Measurements from ENCODE around the gene RUVBL2. TPM values are rescaled to one million over a fixed set of nuclear protein-coding genes. Genes with fewer than 3 reads are reported as not detected.

RUVBL2 gene
- total RNA-seq: 10 to 100 TPM; 58.4 to 59.0 TPM

DNA sequence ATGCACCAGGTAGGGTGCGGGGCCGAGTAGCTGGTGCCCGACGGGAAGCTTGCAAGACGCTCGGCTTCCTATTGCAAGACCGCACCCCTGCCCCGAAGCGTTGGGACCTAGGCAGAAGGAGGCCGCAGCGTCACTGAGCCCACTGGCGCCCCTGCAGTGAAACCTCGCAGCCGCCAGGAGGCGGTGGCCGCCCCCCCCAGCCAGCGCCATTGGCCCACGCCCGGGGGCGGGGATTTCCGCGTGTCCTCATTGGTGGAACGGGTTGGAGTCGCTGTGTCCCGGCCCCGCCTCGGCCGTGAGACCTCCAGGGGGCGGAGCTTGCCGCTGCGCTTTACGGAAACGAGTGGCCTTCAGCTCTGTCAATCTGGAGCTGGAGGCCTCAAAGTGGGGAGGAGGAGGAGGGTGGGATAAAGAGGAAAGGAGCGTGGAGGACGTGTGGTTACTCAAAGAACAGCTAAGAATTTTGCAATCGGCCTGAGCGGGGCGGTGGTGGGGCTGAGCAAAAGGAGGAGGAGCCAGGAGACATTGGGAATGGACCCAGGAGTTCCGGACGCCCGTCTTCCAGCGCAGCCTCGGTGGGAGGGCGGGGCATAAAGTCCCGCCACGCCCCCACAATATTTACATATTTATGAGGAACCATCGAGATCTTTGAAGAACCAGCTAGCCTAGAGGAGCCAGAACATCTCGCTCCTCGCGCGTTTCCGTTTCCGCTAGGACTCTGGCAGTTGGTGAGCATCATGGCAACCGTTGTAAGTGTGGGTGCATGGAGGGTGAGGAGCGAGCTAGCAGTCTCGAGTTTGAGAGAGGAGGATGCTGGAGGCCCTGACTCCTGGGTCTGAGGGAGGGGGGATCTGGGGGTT is at the start of gene RUVBL2, which contains the start of gene GYS1:
TSS of gene RUVBL2 (plus strand) at position 713 of the 860 bp plus-strand sequence. CDS start at position 738, 25 bp downstream.
TSS of gene GYS1 (minus strand) at position 135 of the 860 bp plus-strand sequence. CDS start 197 bp downstream, outside the sequence.

GRCh38 chr19:48954595-48955307 is 38.9 kb upstream of the RUVBL2 start, which contains the start of gene BAX:
TSS of gene BAX (plus strand) at chr19:48954875. CDS start at chr19:48954929, 54 bp downstream.

GRCh38 chr19:48965040-48965805 is 28.5 kb upstream of the RUVBL2 start, which contains the start of gene FTL:
TSS of gene FTL (plus strand) at chr19:48965309. CDS start at chr19:48965508, 199 bp downstream.

GRCh38 chr19:49017041-49017665 is 23.5 kb downstream of the RUVBL2 start, which contains the start of gene LHB:
TSS of gene LHB (minus strand) at chr19:49017091. CDS start at chr19:49017081, 10 bp downstream.

DNA sequence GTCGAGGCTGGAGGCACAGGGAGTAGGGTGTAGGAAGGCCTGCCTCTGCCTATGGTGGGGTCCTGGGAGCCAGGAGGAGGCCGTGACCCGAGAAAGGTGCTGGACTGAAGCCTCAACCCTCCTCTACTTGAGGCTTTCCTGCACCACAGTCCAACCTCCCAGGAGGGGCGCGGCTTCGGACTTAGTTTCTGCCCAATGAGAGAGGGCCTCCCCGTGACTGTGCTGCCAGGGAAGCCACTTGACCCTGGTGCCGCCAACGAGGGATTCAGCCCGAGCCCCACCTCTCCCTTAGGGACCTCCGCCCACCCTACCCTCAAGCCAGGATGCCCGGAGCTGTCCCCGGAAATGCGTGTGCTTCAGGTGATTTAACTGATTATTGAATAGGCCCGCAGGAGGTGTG is 30.5 kb downstream of the RUVBL2 start, which contains the start of gene CGB3:
TSS of gene CGB3 (minus strand) at position 101 of the 400 bp plus-strand sequence. CDS start 362 bp downstream, outside the sequence.

DNA sequence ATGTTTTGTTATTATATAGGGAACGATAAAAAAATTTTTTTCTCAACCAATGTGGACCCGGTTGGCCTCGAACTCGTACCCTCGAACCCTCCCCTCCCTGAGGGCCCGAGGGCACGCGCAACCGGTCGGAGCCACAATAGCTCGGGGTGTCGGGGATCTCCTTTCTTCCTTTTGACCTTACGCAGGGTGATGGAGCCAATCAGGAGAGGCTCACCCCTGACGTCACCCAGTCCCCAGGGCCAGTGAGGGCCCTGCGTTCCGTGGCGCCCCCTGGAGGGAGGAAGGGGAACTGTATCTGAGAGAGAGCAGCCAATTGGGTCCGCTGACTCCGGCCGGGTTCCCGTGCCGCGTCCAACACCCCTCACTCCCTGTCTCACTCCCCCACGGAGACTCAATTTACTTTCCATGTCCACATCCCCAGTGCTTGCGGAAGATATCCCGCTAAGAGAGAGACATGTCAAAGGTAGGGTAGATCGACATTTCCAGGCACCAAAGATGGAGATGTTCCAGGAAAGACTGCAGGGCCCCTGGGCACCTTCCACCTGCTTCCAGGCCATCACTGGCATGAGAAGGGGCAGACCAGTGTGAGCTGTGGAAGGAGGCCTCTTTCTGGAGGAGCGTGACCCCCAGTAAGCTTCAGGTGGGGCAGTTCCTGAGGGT is 38.1 kb downstream of the RUVBL2 start, which contains the start of gene CGB2:
TSS of gene CGB2 (plus strand) at position 249 of the 660 bp plus-strand sequence. CDS start at position 455, 206 bp downstream.

DNA sequence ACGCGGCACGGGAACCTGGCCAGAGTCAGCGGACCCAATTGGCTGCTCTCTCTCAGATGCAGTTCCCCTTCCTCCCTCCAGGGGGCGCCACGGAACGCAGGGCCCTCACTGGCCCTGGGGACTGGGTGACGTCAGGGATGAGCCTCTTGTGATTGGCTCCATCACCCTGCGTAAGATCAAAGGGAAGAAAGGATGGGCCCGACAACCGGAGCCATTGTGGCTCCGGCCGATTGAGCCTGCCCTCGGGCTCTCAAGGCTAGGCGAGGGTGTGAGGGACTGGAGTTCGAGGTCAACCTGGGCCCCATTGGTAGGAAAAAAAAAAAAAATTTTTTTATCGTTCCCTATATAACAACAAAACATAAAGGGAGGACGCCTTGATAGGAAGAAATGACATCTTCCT is 43.1 kb downstream of the RUVBL2 start, which contains the start of gene CGB1:
TSS of gene CGB1 (minus strand) at position 81 of the 400 bp plus-strand sequence. CDS start 184 bp downstream, outside the sequence.

GRCh38 chr19:49043548-49043947 is 49.9 kb downstream of the RUVBL2 start, which contains the start of gene CGB5:
TSS of gene CGB5 (plus strand) at chr19:49043848. CDS start at chr19:49044210, 362 bp downstream.

DNA sequence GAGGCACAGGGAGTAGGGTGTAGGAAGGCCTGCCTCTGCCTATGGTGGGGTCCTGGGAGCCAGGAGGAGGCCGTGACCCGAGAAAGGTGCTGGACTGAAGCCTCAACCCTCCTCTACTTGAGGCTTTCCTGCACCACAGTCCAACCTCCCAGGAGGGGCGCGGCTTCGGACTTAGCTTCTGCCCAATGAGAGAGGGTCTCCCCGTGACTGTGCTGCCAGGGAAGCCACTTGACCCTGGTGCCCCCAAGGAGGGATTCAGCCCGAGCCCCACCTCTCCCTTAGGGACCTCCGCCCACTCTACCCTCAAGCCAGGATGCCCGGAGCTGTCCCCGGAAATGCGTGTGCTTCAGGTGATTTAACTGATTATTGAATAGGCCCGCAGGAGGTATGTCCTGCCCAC is 55.3 kb downstream of the RUVBL2 start, which contains the start of gene CGB8:
TSS of gene CGB8 (minus strand) at position 101 of the 400 bp plus-strand sequence. CDS start 372 bp downstream, outside the sequence.

DNA sequence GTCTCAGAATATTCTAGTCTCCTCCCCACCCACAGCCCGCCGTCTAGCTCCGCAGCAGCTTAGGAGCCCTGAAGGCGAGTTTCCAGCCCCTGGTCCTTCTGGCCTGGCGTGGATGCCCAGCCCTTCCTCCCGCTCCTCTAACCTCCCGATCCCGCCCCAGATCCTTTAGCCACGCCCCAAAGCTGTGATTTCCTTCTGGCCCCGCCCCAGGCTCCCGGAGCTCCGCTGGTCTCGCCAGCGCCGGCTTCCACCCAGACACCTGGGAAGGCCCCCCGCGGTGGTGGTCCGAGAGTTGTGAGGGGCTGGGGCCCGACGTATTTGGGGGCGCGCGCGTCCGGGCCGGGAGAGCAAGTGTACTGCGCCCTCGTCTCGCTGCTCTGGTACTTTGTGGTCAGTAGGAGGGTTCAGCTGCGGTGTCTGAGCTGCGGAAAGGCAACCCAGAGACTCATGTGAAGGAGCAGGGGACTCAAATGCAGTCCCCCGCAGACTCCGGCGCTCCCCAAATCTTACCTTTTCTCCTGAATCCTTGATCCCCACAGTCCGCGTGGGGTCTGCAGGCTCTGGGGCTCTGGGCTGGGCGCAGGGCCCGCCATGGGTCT is 64.0 kb downstream of the RUVBL2 start, which contains the start of gene CGB7:
TSS of gene CGB7 (minus strand) at position 114 of the 599 bp plus-strand sequence. CDS start 2,374 bp downstream, outside the sequence.

DNA sequence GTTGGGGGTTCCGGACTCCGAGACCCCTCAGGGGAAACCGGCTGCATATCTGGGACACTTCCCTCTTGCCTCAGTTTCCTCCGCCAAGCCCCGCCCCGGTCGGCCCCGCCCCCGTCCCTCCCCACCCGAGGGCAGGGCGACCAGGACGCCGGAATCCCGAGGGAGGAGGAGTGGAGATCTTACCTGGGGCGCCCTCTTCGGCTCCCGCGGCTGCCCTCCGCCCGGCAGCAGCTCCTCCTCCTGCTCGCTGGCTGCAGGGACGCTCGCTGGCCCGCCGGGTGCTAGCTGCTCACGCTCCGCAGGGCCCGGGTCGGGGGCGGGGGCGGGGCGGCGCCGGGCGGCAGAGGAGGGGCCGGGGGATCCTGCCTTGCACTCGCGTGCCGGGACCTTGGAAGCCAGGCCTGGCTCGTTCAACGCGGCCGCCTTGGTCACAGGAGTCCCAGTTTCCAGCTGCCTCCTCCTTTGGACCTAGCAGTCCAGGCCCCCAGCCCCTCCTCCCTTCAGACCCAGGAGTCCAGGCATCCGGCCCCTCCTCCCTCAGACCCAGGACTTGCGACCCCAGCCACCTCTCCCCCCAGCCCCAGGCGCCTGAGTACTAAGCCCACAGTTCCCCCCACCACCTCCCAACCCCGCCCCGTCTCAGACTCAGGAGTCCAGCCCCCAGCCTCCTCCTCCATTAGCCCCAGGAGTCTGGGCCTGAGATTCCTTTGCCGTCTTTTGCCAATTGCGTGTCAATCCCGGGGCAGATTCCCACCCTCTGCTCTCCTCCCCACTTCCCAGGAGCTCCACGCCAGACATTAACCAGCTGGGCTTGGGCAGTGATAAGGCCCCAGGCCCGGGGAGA is 71.3 kb downstream of the RUVBL2 start, which contains the start of gene NTF4:
TSS of gene NTF4 (minus strand) at position 51 of the 844 bp plus-strand sequence. CDS start 2,821 bp downstream, outside the sequence.

Small RNA genes within 50 kb of the gene (microRNA-seq; reads per million reads assigned to microRNA genes)
- gene MIR6798 (ENCODE audit: borderline microRNAs expressed, borderline replicate concordance): not detected

Other genes starting within 250 kb of the RUVBL2 start
- gene IZUMO1, start 247.0 kb upstream of the RUVBL2 start, total RNA-seq: not detected
- under 1 TPM; 0.12 to 0.28 TPM for gene FUT1, start 241.2 kb upstream of the RUVBL2 start, total RNA-seq
- gene FGF21, start 238.4 kb upstream of the RUVBL2 start, total RNA-seq: not detected
- gene BCAT2, start 182.9 kb upstream of the RUVBL2 start, total RNA-seq: 10 to 100 TPM; 38.5 to 41.2 TPM
- gene HSD17B14, start 157.4 kb upstream of the RUVBL2 start, total RNA-seq: under 1 TPM; 0.35 to 0.82 TPM
- 1 to 10 TPM; 6.8 to 8.0 TPM for gene PLEKHA4, start 125.3 kb upstream of the RUVBL2 start, total RNA-seq
- gene PPP1R15A, start 121.5 kb upstream of the RUVBL2 start, total RNA-seq: 10 to 100 TPM; 50.9 to 56.1 TPM
- not detected for gene TULP2, start 95.1 kb upstream of the RUVBL2 start, total RNA-seq
- gene NUCB1, start 93.6 kb upstream of the RUVBL2 start, total RNA-seq: 100 to 1,000 TPM; 276 to 287 TPM
- 1 to 10 TPM; 1.8 to 2.1 TPM for gene DHDH, start 60.2 kb upstream of the RUVBL2 start, total RNA-seq
- 100 to 1,000 TPM; 271 to 293 TPM for gene BAX, start 39.0 kb upstream of the RUVBL2 start, total RNA-seq
- 100 to 1,000 TPM; 799 to 840 TPM for gene FTL, start 28.6 kb upstream of the RUVBL2 start, total RNA-seq
- gene GYS1, start 578 bp upstream of the RUVBL2 start, total RNA-seq: 10 to 100 TPM; 55.7 to 58.7 TPM
- not detected for gene LHB, start 23.2 kb downstream of the RUVBL2 start, total RNA-seq
- gene CGB3, start 30.4 kb downstream of the RUVBL2 start, total RNA-seq: not detected
- gene CGB2, start 38.0 kb downstream of the RUVBL2 start, total RNA-seq: not detected
- gene CGB1, start 43.0 kb downstream of the RUVBL2 start, total RNA-seq: not detected
- not detected for gene CGB5, start 50.0 kb downstream of the RUVBL2 start, total RNA-seq
- gene CGB8, start 55.2 kb downstream of the RUVBL2 start, total RNA-seq: not detected
- not detected for gene CGB7, start 63.9 kb downstream of the RUVBL2 start, total RNA-seq
- gene NTF4, start 70.9 kb downstream of the RUVBL2 start, total RNA-seq: not detected
- not detected for gene KCNA7, start 78.8 kb downstream of the RUVBL2 start, total RNA-seq
- gene SNRNP70, start 91.6 kb downstream of the RUVBL2 start, total RNA-seq: 100 to 1,000 TPM; 201 to 223 TPM
- 1 to 10 TPM; 6.0 to 8.8 TPM for gene LIN7B, start 120.5 kb downstream of the RUVBL2 start, total RNA-seq
- gene C19orf73, start 125.3 kb downstream of the RUVBL2 start, total RNA-seq: 1 to 10 TPM; 1.6 to 2.5 TPM
- gene PPFIA3, start 125.7 kb downstream of the RUVBL2 start, total RNA-seq: 1 to 10 TPM; 3.1 to 4.7 TPM
- gene HRC, start 161.5 kb downstream of the RUVBL2 start, total RNA-seq: not detected
- not detected for gene TRPM4, start 163.9 kb downstream of the RUVBL2 start, total RNA-seq